Ammon's horn (tissue), 1 donor: ENCODE measurements around the gene DOCK9.
"Not testable (repeated sequence)": the region's sequence is repeated elsewhere in the genome, so short reads cannot be mapped to it uniquely, and the experiment has no call there.

Experiments
- DNase-seq: peaks from one replicate; pipeline ENCODE4 v3.0.0-alpha.2; 2016; ENCODE audit warnings: low spot score

The DOCK9 gene

DNA sequence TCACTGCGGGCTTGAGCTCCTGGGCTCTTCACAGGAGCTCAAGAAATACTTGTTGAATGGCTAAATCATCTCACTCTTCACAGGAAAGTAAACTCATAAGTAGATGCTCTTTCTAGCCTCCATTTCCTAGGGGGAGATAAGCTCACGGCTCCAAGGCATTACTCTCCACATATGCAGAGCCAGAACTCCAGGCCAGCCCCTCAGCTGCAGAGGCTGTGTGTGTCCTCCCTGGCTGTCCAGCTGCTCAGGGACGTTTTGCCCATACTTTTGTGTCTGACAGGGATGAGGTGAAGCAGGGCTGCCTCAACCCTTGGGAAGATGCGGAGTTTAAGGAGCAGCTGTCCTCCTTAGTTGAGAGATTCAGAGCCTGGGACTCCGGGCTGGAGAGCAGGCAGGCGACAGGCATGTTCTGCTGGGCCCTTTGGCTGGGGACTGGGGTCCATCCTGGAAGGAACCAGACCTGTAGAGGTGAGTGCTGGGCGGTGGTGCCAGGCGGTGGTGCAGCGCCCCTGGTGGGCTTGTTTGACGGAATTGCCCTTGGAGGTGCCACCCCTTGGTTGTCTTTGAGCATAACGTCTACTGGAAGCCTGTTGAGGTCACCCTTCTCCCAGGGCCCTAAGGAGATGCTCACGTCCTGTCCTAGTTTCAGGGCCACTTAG lies 204.9 kb downstream of the DOCK9 start:
- DNase-seq, result no peak

DNA sequence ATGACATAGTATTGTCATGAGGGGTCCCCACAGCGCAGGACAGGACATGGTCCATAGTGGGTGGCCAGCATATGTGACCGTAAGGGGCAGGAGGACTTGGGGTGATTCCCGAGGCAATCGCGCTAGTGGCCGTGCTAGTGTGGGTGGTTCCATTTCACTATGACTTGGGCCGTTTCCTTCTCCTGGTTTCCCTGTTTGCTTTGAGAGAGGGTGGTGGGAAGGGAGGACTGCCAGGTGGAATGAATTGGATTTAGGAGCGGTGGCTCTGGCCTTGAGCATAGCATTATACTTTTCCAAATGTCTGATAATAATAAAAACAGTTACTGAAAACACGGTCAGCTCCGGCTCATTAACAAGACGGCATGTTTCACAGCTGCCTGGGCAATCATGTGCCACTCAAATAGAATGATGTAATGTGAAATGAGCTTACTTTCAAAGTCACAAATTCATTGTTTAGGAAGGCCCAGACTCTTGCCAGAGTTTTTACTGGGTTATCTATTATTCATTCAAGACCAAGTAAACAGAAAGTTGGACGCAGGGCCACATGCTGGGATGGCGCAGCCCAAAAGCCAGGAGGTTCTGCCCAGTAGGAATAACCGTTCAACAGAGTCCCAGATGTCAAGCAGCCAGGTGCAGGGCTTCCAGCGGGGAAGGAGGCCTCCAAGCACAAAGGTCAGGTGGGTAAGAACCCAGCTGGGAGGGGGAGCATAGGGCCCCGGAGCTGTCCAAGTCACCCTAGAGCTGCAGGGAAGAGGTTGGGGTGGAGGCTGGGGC lies 205.8 kb downstream of the DOCK9 start:
- no peak for DNase-seq

DNA sequence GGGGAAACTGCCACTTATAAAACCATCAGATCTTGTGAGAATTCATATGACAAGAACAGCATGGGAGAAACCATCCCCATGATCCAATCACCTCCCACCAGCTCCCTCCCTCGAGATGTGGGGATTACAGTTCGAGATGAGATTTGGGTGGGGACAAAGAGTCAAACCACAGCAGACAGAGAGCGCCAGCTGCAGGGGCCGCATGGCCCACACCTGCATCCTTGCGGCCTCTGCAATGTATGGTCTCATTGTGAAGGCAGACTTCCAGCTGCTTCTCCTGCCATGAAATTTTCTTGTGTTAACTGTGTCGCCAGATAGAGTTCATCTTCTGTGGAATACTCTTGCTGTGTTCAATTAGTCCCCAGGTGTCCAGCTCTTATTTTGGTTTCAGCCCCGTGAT lies 208.1 kb downstream of the DOCK9 start:
- no peak for DNase-seq

DNA sequence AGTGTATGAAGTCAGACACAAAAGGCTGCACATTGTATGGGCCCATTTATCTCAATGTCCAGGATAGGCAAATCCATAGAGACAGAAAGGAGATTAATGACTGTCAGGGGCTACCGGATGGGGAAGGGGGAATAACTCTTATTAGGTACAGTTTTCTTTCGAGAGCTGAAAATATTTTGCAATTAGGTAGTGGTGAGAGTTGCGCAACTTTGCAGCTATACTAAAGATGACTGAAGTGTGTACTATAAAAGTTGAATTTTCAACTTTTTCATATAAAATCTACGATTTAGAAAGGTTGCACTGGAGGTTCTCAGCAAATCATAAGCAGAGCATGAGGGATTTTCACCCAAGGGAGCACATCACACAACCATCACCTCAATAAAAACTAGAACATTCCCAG lies 209.3 kb downstream of the DOCK9 start:
- no peak for DNase-seq

DNA sequence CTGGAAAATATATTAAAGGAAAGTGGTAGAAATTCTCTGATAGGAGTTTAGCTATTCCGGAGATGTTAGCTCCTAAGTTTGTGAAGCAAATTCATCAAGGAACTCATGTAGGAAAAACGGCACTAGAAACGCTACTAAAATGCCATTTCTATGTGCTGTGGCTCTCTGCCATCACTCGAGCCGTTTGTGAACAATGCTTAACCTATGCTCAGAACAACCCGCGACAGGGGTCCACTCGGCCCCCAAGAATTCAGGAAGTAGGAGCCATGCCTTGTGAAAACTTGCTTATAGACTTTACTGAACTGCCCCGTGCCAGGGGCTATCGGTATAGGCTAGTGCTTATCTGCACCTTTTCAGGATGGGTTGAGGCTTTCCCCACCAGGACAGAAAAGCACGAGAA lies 211.2 kb downstream of the DOCK9 start:
- no peak for DNase-seq

DNA sequence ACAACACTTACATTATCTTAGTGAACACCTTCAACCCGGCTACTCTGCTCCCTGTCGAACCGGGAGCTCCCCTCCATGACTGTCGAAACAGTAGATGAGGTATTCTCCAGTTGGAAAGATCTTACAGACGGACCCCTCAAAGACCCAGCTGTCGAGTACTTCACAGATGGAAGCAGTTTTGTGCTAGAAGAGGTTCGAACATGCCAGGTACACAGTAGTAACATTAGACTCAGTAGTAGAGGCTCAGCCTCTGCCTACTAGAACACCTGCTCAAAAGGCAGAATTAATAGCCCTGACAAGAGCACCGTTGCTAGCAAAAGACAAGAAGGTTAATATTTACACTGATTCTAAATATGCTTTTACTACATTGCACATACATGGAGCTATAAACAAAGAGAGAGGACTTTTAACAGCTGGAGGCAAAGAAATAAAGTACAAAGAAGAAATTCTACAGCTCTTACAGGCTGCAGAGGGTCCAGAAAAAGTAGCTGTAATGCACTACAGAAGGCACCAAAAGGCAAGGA lies 211.8 kb downstream of the DOCK9 start:
- no peak for DNase-seq

DNA sequence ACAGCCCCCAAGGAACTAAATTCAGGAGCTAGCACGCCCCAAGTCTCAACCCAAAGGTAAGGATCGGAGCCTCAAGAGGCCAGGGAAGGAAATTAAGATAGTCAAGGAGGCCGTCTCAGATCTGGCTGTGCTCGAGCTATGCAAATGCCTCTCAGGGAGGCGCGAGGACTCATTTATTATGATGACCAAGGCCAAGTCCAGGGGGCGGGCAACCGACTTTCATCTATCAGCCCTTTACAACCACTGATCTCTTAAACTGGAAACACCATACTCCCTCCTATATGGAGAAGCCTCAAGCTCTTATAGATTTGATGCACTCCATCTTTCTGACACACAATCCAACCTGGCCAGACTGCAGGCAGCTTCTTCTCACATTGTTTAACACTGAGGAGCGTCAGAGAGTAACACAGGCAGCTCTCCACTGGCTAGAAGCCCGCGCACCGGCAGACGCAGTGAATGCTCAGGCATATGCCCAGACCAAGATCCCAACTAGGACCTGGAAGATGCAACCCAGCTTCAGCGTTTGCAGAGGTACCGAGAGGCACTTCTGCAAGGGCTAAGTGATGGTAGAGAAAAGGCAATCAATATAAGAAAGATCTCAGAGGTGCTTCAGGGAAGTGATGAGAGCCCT lies 215.8 kb downstream of the DOCK9 start:
- DNase-seq, result no peak

DNA sequence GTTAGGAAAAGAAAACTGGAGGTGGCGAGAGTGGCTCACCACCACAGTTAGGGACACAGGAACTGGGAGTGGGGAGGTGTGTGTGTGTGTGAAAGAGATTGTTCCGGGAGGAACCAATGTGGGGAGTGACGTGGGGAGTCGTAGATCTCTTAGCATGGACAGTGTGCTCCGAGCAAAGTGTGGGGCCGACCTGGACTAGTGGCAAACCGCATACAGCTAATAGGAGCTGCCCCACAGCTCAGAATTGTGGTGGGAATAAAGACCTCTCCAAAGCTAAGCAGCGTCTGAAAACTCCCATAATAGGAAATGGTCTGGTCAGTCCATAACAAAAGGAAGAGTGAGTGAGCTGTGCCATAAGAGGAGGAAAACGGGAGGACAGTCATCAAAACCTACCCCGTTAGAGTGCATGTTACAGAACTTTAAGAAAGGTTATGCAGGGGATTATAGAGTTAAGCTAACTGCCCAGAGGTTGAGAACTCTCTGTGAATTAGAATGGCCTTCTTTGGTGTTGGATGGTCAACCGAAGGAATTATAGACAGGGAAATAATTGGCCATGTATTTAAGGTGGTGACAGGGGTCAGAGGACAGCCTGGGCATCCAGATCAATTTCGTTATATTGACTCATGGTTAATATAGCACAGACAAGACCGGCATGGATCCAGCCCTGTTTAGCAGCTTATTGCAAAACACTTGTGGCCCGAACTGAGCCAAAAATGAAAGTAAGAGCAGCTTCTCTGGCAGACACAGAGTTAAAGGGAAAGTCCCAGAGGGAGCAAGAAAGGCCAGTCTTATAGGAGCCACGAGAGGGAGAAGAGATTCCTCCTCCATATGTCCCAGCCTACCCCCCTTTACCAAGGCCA lies 216.5 kb downstream of the DOCK9 start:
- no peak for DNase-seq

DNA sequence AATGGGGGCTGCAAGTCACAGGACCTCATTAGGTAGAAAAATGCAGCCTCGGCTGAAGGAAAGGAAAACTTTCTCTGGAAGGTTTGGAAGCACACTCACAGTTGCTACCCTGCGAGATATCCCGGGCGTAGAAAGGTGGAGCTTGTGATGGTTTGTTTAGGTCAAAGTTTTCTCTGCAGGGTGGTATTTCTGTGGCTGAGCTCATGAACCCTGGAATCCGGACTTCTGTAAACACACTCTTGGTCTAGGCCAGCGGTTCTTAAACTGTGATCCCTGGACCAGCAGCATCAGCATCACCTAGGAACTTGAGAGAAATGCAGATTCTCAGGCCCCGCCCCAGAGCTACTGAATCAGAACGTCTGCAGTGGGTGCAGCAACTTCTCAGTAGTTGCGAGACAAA lies 222.1 kb downstream of the DOCK9 start:
- no peak for DNase-seq

DNA sequence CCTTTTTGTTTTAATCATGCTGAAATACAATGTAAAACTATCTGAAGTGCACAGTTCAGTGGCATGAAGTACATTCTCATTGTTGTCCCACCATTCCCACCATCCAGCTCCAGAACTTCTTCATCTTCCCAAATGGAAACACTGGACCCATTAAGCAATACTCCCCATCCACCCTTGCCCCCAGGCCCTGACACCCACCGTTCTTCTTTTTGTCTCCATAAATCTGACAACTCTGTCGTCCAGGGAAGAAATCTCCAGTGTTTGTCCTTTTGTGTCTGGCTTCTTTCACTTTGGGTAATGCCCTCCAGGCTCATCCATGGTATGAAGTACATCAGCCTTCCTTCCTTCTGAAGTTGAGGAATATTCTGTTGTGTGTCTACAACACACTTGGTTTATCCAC lies 222.7 kb downstream of the DOCK9 start:
- DNase-seq, result no peak

DNA sequence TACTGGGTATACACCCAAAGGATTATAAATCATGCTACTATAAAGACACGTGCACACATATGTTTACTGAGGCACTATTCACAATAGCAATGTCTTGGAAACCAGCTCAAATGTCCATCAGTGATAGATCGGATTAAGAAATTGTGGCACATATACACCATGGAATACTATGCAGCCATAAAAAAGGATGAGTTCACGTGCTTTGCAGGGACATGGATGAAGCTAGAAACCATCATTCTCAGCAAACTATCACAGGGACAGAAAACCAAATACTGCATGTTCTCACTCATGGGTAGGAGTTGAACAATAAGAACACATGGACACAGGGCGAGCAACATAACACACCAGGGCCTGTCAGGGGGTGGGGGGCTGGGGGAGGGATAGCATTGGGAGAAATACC lies 223.4 kb downstream of the DOCK9 start:
- not testable (repeated sequence) for DNase-seq

DNA sequence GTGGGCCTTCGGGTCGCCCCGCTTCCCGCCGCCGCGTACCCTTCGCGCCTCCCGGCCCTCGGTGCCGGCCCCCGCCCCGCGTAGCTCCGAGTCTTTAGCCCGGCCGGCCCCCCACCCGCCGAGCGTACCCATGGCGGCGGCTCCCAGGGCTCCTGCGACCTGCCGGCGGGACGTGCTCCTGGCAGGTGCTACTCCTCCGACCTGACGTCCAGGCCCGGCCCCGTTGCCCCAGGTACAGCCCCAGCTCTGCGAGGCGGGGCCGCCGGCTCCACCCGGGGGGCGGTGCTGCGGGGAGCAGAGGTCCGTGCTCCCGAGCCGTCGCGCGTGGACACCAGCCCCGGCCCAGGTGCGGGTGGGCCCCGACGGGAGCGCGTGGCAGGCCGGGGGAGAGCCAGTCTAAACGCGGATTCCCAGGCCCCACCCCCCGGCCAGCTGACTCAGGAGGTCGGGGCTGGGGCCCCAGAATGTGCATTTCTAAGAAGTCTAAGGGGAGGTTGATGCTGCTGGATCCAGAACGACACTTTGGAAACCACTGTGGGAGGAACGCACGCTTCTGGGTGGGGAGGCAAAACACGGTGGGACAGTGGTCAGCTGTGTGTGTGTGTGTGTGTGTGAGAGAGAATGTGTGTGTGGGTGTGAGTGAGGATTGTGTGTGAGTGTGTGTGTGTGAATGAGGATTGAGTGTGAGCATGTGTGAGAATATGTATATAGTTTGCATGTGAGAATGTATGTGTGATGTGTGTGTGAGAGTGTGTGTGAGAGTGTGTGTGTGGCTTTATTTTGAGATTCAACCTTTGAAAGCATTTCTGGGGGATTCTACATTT lies 225.2 kb downstream of the DOCK9 start, which contains the start of gene SLC15A1:
SLC15A1 (minus strand) TSS at position 206 of the 824 bp plus-strand sequence; CDS start at position 132, 74 bp downstream.
- DNase-seq, result no peak

DNA sequence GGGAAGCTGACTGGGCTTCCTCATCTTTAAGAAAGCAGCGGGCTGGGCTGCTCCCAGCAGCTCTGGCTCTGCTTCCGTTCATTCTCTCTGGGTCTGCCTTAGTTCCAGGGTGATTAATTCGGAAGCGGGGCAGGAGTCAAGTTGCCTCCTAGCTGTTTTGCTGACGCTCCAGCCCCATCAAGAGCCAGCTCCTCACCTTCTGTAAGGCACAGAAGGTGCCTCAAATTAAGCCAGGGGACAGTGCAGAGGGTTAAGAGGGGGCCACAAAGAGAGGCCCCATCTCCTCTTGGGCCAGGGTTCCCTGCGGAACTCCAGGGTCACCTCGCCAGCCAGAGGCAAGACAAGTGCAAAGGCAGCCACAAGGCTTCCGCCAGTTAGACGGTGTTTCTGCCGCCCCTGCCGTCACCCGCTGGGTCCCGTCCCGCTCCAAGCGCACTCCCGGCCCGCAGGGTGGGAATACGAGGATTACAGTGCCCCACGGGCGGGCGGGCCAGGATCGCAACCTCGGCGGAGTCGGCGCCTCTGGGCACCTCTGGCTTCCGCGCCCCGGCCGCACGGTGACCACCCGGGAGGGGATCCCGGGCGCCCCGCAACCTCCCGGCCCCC lies 225.9 kb downstream of the DOCK9 start:
- DNase-seq, result no peak

DNA sequence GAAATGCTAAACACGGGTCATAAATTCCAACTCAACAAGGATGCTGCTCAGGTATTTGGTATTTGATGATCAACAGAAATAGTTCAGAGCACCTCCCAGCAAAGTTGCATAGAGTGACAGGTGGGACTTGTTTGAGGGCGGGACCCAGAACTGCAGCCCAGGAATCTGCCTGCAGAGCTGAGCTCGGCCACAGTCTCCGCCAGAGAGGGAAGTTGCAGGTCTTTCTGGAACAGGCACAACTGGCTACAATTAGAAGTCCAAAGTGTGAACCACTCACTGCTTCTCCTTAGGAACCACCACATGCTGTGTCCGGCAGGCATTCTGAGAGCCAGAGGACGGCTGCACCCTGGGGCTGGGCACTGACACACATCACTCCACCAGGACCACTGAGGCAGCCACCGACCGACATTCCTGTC lies 226.5 kb downstream of the DOCK9 start:
- no peak for DNase-seq

DNA sequence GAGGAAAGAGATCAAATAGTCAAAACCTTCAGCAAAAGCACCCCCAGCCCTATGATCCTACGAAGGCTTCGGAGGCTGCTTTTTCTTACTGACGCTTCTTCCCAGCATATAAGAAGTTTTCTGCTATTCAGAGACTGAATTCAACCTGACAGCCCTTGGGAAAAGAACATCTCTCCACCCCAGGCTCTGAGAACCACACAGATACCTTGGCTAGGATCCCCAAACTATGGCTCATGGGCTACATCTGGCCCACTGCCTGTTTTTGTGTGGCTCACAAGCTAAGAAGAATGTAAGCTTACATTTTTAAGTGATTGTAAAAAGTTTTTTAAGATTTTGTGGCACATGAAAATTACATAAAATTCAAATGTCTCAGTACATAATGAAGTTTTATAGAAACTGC lies 228.4 kb downstream of the DOCK9 start:
- DNase-seq, result no peak

DNA sequence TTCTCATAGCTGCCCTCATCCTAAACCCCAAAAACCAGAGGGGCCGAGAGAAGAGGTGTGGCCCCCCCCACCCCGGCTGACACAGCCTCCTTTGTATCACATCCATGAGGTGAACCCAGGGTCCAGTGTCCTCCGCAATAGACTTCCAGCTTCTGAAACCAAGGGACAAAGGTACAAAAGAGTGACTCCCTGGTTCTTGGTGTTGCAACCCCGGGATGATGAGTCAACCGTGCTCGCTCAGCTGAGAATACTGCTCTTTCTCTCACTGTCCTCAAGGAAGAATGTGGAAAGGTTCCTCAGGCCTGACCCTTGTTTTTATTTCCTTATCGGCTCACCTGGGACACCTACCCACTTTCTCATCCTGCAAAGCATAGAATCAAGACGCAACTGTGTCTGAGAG lies 230.9 kb downstream of the DOCK9 start:
- no peak for DNase-seq
